ENCODE results near the gene CLEC4D.
"Not testable (repeated sequence)": the region's sequence is repeated elsewhere in the genome, so short reads cannot be mapped to it uniquely, and the experiment has no call there.

Gene CLEC4D

DNA sequence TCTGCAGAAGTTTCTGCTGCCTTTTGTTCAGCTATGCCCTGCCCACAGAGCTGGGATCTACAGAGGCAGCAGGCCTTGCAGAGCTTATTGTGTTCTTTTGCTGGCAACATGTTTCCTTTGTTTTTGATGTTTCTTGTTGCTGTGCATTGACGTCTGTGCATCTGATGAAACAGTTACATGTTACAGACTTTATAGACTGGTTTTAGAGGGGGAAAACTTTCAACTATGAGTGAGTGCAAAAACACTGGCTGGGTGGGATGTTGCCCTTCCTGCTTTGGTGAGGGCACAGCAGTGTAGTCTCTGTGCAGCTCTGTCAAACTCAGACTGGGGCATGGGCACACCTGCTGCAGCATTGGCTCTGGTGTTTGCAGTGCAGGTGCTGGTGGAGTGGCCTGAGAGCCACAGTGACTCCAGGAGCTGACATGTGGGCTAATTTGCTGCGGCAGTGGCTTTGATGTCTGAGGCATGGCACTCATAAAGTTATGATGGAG lies 30.7 kb upstream of the CLEC4D start:
- no peaks in the 10 kb centered on the region for H3K36me3 ChIP-seq (ENCODE audit: control insufficient read depth, insufficient read depth, low read length)
- no peaks in the 10 kb centered on the region; the same call in 1 of the 2 replicates for H3K27me3 ChIP-seq (replicated peaks; ENCODE audit: control insufficient read depth, insufficient read depth, low read length)
- TF ChIP-seq, protein P1, sequence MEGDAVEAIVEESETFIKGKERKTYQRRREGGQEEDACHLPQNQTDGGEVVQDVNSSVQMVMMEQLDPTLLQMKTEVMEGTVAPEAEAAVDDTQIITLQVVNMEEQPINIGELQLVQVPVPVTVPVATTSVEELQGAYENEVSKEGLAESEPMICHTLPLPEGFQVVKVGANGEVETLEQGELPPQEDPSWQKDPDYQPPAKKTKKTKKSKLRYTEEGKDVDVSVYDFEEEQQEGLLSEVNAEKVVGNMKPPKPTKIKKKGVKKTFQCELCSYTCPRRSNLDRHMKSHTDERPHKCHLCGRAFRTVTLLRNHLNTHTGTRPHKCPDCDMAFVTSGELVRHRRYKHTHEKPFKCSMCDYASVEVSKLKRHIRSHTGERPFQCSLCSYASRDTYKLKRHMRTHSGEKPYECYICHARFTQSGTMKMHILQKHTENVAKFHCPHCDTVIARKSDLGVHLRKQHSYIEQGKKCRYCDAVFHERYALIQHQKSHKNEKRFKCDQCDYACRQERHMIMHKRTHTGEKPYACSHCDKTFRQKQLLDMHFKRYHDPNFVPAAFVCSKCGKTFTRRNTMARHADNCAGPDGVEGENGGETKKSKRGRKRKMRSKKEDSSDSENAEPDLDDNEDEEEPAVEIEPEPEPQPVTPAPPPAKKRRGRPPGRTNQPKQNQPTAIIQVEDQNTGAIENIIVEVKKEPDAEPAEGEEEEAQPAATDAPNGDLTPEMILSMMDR (IDR thresholded peaks at IDR 0.05; ENCODE audit: insufficient read depth, low read length, poor library complexity, severe bottlenecking): no peak
- H3K4me3 ChIP-seq (replicated peaks; ENCODE audit: low read depth, low read length): no peak overlapping the region
- DNase-seq (ENCODE audit: extremely low read depth, insufficient read length): no peak

DNA sequence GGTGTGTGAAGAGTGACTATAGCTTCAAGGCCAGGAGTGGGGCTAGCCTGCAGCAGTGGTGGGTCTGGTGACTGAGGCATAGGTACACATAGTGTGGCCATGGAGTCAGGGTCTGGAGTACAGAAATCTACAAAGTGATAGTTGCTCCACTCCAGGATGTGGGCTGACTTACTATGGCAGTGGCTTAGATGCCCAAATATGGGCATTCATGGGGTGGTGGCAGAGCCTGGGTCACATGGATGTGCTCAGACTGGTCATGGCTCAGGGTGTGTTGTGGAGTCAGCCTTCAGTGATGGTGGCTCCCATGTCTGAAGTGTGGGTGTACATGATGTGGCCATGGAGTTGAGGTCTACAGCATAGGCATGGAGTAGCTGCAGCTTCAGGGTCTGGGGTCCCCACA lies 30.2 kb upstream of the CLEC4D start:
- Histone ChIP-seq H3K4me3 (replicated peaks; ENCODE audit: low read depth, low read length) (no peak overlapping the region), H3K36me3 (ENCODE audit: control insufficient read depth, insufficient read depth, low read length) (no peaks in the 10 kb centered on the region), H3K27me3 (replicated peaks; ENCODE audit: control insufficient read depth, insufficient read depth, low read length) (no peaks in the 10 kb centered on the region; the same call in 1 of the 2 replicates)
- TF ChIP-seq, protein P1 (IDR thresholded peaks at IDR 0.05; ENCODE audit: insufficient read depth, low read length, poor library complexity, severe bottlenecking): no peak
- no peak for DNase-seq (ENCODE audit: extremely low read depth, insufficient read length)

DNA sequence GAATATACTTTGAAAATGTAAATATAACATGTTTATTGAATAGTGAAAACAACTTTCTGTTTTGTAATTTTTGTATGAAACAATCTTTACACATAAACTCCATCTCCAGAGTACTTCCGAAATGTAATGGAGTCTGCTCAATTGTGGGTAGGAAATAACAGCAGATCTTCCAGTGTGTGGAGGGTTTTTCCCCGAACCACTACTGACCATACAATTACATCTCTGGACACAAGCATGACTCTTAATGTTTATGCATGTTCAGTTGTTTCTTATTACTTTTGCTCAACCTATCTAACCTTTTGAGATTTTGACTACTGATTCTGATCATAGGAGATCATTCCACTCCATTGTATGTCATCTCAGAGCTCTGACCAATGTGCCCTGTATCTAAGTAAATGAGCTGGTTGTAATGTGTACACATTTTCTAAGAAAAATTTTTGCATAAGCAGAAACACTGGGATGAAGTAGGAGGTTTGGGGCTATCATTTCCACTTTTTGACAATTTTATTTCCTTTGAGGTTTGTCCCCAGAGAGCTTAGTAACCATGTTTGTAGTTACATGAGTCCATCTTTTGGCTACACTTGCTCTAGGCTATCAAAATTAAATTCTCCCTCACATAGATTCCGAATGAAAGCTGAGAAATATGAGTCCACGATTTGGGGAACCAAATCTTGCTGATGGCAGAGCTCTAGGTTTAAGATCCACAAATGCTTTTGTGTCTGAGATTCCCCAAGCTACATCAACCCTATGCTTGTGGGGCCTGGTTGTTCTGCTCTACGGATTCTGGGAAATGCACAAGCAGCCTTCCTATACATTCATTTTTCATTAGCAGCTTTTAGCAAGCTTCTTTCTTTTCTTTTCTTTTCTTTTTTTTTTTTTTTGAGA lies 21.4 kb upstream of the CLEC4D start:
- H3K36me3 ChIP-seq (ENCODE audit: control insufficient read depth, insufficient read depth, low read length): no peaks in the 10 kb centered on the region
- TF ChIP-seq, protein P1 (IDR thresholded peaks at IDR 0.05; ENCODE audit: insufficient read depth, low read length, poor library complexity, severe bottlenecking): no peak
- no peak for DNase-seq (ENCODE audit: extremely low read depth, insufficient read length)
- H3K4me3 ChIP-seq (replicated peaks; ENCODE audit: low read depth, low read length): no peak overlapping the region
- no peaks in the 10 kb centered on the region for H3K27me3 ChIP-seq (replicated peaks; ENCODE audit: control insufficient read depth, insufficient read depth, low read length)

DNA sequence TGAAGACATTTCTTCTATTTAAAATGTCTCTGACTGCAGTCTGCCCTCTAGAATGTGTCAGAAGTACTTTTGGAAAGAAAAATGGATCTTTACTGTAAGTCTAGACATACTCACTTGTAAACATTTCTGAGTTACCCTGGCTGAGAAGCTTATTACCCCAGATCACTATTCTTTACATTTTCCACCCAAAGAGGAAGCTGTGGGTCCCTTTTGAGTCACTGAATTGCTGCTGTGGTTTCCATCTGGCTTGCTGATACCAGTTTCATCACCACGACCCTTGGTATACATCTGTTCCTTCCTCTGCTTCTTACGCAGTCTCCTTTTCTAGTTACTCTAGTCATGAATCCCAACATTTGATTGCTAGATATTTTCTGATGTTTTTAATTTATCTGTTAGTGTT lies 20.2 kb upstream of the CLEC4D start:
- H3K27me3 ChIP-seq (replicated peaks; ENCODE audit: control insufficient read depth, insufficient read depth, low read length): no peaks in the 10 kb centered on the region

DNA sequence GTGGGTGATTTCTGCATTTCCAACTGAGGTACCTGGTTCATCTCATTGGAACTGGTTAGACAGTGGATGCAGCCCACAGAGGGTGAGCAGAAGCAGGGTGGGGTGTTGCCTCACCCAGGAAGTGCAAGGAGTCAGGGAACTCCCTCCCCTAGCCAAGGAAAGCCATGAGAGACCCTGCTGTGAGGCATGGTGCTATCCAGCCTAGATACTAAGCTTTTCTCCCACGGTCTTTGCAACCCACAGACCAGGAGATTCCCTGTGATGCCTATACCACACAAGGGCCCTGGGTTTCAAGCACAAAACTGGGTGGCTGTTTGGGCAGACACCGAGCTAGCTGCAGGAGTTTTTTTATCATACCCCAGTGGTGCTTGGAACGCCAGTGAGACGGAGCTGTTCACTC lies 17.6 kb upstream of the CLEC4D start:
- DNase-seq (ENCODE audit: extremely low read depth, insufficient read length); H3K4me3 ChIP-seq (replicated peaks; ENCODE audit: low read depth, low read length): not testable (repeated sequence)

More for the DNA sequence above, 20.2 kb upstream of the CLEC4D start:
- Histone ChIP-seq H3K4me3 (replicated peaks; ENCODE audit: low read depth, low read length) (no peak overlapping the region), H3K36me3 (ENCODE audit: control insufficient read depth, insufficient read depth, low read length) (no peaks in the 10 kb centered on the region)
- TF ChIP-seq, protein P1 (IDR thresholded peaks at IDR 0.05; ENCODE audit: insufficient read depth, low read length, poor library complexity, severe bottlenecking): no peak
- peak; percentile 57 for DNase-seq (ENCODE audit: extremely low read depth, insufficient read length)

DNA sequence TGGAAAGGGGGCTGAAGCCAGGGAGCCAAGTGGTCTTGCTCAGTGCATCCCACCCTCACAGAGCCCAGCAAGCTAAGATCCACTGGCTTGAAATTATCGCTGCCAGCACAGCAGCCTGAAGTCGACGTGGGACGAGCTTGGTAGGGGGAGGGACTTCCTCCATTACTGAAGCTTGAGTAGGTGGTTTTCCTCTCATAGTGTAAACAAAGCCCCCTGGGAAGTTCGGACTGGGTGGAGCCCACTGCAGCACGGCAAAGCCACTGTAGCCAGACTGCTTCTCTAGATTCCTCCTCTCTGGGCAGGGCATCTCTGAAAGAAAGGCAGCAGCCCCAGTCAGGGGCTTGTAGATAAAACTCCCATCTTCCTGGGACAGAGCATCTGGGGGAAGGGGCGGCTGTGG lies 17.2 kb upstream of the CLEC4D start:
- DNase-seq (ENCODE audit: extremely low read depth, insufficient read length); H3K36me3 ChIP-seq (ENCODE audit: control insufficient read depth, insufficient read depth, low read length); H3K27me3 ChIP-seq (replicated peaks; ENCODE audit: control insufficient read depth, insufficient read depth, low read length); H3K4me3 ChIP-seq (replicated peaks; ENCODE audit: low read depth, low read length): not testable (repeated sequence)

More for the DNA sequence above, 17.6 kb upstream of the CLEC4D start:
- H3K27me3 ChIP-seq (replicated peaks; ENCODE audit: control insufficient read depth, insufficient read depth, low read length); H3K36me3 ChIP-seq (ENCODE audit: control insufficient read depth, insufficient read depth, low read length): not testable (repeated sequence)
